CD4-positive, alpha-beta T cell treated with Interleukin-17A for 4 hours (primary cell): ENCODE results near the gene UIMC1.
"Not testable (repeated sequence)": the region's sequence is repeated elsewhere in the genome, so short reads cannot be mapped to it uniquely, and the experiment has no call there.

ENCODE experiments used
- DNase-seq: peaks from one replicate; pipeline ENCODE4 v3.0.0-alpha.2; 2020; ENCODE audit warnings: mixed read lengths

The UIMC1 gene

GRCh38 chr5:176881816-176882566 is 124.6 kb downstream of the UIMC1 start:
- DNase-seq, result no peak

- DNase-seq, result no peak
Observed at GRCh38 chr5:176881021-176881749, 125.4 kb downstream of the UIMC1 start.

- no peak for DNase-seq
Observed at GRCh38 chr5:176880366-176881020, 126.1 kb downstream of the UIMC1 start.

GRCh38 chr5:176879663-176880361 is 126.8 kb downstream of the UIMC1 start:
- DNase-seq, result no peak

GRCh38 chr5:176878906-176879662 is 127.5 kb downstream of the UIMC1 start:
- no peak for DNase-seq

- no peak for DNase-seq
Observed at GRCh38 chr5:176878463-176878862, 128.1 kb downstream of the UIMC1 start.

- no peak for DNase-seq
Observed at GRCh38 chr5:176877793-176878331, 128.7 kb downstream of the UIMC1 start.

GRCh38 chr5:176876506-176877431 is 129.8 kb downstream of the UIMC1 start:
- DNase-seq, result no peak

GRCh38 chr5:176875783-176876505 is 130.6 kb downstream of the UIMC1 start:
- no peak for DNase-seq

- no peak for DNase-seq
Observed at GRCh38 chr5:176875014-176875550, 131.5 kb downstream of the UIMC1 start.

- DNase-seq, result no peak
Observed at GRCh38 chr5:176874198-176874780, 132.3 kb downstream of the UIMC1 start.

GRCh38 chr5:176873541-176874172 is 132.9 kb downstream of the UIMC1 start:
- no peak for DNase-seq

GRCh38 chr5:176873011-176873410 is 133.6 kb downstream of the UIMC1 start:
- DNase-seq, result not testable (repeated sequence)

GRCh38 chr5:176872586-176872985 is 134.0 kb downstream of the UIMC1 start:
- not testable (repeated sequence) for DNase-seq

GRCh38 chr5:176870644-176871043 is 135.9 kb downstream of the UIMC1 start:
- not testable (repeated sequence) for DNase-seq

GRCh38 chr5:176870110-176870591 is 136.4 kb downstream of the UIMC1 start:
- DNase-seq, result no peak

GRCh38 chr5:176869501-176870109 is 137.0 kb downstream of the UIMC1 start:
- no peak for DNase-seq

- no peak for DNase-seq
Observed at GRCh38 chr5:176868731-176869130, 137.8 kb downstream of the UIMC1 start.
